ENCODE measurements around the gene DDX24. TPM values are rescaled to one million over a fixed set of nuclear protein-coding genes. Genes with fewer than 3 reads are reported as not detected.
A peak's percentile ranks its signal among the peaks of the same experiment; 100 is the strongest.

The DDX24 gene
- total RNA-seq, 1 experiment from 2014 or later: 40.4 TPM

DNA sequence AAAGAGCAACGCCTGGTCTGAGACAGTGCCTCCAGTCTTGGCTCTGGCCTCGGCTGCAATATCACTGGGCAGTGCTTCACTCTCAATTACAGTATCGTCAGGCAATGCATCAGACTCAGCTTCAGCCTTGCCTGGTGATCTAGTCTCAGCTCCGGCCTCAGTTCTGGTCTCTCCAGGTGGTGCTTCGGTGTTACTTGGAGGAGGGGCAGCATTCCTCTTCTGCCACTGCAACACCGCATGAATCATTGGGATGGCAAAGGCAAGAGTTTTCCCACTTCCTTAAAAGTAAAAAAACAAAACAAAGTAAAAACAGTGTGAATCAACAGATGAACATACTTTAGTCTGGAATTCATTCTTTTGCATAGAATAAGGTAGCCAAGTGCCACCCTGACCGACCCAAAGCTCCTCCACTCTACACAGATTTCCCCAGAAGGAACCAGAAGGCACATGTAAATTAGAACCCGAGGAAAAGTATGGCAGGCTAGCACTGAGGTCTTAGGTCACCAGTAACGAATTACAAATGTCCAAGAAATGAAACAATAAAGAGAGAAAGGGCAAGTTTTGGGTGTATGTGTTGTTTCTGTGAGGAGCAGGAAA, 18.6 kb downstream of the DDX24 start:
- Histone ChIP-seq H4K20me1 (ENCODE audit: insufficient read depth) (no peaks in the 10 kb centered on the region), H3K27ac (peak overlapping the region; percentile 37; the same call in 1 of the 2 replicates), H3K4me3 (no peak overlapping the region), H3K27me3 (ENCODE audit: insufficient read depth, low read depth) (no peaks in the 10 kb centered on the region), H3K79me2 (ENCODE audit: low read depth) (peaks cover 21% of the 10 kb centered on the region), H3K36me3 (ENCODE audit: low read depth) (0 out of 2 replicates have a peak, but pooled peaks cover 3% of the 10 kb centered on the region), H3K9me3 (ENCODE audit: insufficient read depth, low read depth) (no peaks in the 10 kb centered on the region), H3K4me1 (replicated peaks; ENCODE audit: insufficient read depth) (peaks cover 10% of the 10 kb centered on the region; the same call in 1 of the 2 replicates), H3F3A (ENCODE audit: insufficient read depth, low read depth) (no peaks in the 10 kb centered on the region), H3K9me2 (ENCODE audit: insufficient read depth) (no peaks in the 10 kb centered on the region), H3K4me2 (no peak overlapping the region; the same call in 1 of the 2 replicates), H2AFZ (no peak overlapping the region)
- DNase-seq: peak in 1 of 2 experiments; percentile 31
- POLR2A ChIA-PET (ENCODE audit: unreplicated experiment): no interaction called here
- CTCF ChIA-PET: no interaction called here
- intact Hi-C loops (cut with micrococcal nuclease; ENCODE audit: unreplicated experiment): no loop called here
- no TSS peak for BruUV-seq (replicated peaks)
- TF ChIP-seq, protein P1, sequence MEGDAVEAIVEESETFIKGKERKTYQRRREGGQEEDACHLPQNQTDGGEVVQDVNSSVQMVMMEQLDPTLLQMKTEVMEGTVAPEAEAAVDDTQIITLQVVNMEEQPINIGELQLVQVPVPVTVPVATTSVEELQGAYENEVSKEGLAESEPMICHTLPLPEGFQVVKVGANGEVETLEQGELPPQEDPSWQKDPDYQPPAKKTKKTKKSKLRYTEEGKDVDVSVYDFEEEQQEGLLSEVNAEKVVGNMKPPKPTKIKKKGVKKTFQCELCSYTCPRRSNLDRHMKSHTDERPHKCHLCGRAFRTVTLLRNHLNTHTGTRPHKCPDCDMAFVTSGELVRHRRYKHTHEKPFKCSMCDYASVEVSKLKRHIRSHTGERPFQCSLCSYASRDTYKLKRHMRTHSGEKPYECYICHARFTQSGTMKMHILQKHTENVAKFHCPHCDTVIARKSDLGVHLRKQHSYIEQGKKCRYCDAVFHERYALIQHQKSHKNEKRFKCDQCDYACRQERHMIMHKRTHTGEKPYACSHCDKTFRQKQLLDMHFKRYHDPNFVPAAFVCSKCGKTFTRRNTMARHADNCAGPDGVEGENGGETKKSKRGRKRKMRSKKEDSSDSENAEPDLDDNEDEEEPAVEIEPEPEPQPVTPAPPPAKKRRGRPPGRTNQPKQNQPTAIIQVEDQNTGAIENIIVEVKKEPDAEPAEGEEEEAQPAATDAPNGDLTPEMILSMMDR (conservative IDR thresholded peaks at IDR 0.05): no peak
- TF ChIP-seq EZH2 (IDR thresholded peaks at IDR 0.05; ENCODE audit: low read depth): no peak

DNA sequence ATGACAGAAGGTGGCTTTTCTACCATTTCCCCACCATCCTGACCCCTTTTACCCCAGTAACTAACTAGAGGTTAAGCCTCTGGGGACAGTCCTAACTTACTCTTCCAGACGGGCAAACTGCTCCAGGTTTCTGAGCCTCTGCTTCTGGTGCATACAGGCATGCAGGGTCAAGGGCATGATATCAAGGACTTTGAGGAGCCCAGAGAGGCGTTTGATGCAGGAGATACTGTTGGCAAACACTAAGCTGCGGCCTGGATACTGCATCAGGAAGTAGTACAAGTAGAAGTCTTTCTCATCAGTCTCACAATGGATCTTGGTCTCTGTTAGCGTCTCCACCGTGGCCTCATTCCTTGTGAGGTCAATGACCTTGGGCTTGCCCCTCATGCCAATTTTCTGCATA, 21.0 kb downstream of the DDX24 start:
- Histone ChIP-seq H3K79me2 (ENCODE audit: low read depth) (peaks cover 8% of the 10 kb centered on the region), H2AFZ (no peak overlapping the region), H3K27ac (no peak overlapping the region), H4K20me1 (ENCODE audit: insufficient read depth) (no peaks in the 10 kb centered on the region), H3K4me3 (no peak overlapping the region), H3K4me2 (no peak overlapping the region), H3K4me1 (replicated peaks; ENCODE audit: insufficient read depth) (no peaks in the 10 kb centered on the region), H3K9me2 (ENCODE audit: insufficient read depth) (no peaks in the 10 kb centered on the region), H3K27me3 (ENCODE audit: insufficient read depth, low read depth) (no peaks in the 10 kb centered on the region), H3F3A (ENCODE audit: insufficient read depth, low read depth) (no peaks in the 10 kb centered on the region), H3K9me3 (ENCODE audit: insufficient read depth, low read depth) (no peaks in the 10 kb centered on the region), H3K36me3 (ENCODE audit: low read depth) (0 out of 2 replicates have a peak, but pooled peaks cover 3% of the 10 kb centered on the region)
- TF ChIP-seq EZH2 (IDR thresholded peaks at IDR 0.05; ENCODE audit: low read depth): no peak
- TF ChIP-seq, protein P1 (conservative IDR thresholded peaks at IDR 0.05): no peak
- POLR2A ChIA-PET (ENCODE audit: unreplicated experiment): no interaction called here
- CTCF ChIA-PET: no interaction called here
- intact Hi-C loops (cut with micrococcal nuclease; ENCODE audit: unreplicated experiment): no loop called here
- BruUV-seq (replicated peaks): no TSS peak
- no peak for DNase-seq

DNA sequence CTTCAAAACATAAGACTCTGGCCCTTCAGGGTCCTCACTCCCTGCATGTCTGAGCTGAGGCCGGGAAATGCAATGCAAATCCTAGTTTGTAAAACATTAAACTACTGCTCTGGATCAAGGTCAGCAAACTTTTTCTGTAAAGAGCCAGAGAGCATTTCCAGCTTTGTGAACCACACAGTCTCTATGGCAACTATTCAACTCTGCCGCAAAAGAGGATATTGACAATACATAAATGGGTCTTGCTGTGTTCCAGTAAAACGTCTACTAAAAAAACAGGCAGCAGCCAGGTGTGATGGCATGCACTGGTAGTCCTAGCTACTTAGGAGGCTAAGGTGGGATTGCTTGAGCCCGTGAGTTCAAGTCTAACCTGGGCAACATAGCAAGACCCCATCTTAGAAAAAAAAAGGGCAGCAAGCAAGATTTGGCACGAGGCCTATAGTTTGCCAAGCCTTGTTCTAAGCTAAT, 22.3 kb downstream of the DDX24 start:
- H3K9me2 ChIP-seq (ENCODE audit: insufficient read depth): no peaks in the 10 kb centered on the region
- no peaks in the 10 kb centered on the region for H4K20me1 ChIP-seq (ENCODE audit: insufficient read depth)
- no peaks in the 10 kb centered on the region for H3F3A ChIP-seq (ENCODE audit: insufficient read depth, low read depth)
- no peaks in the 10 kb centered on the region for H3K9me3 ChIP-seq (ENCODE audit: insufficient read depth, low read depth)
- POLR2A ChIA-PET (ENCODE audit: unreplicated experiment): no interaction called here
- no peak overlapping the region for H3K4me3 ChIP-seq
- CTCF ChIA-PET: no interaction called here
- H2AFZ ChIP-seq: no peak overlapping the region
- no peak overlapping the region for H3K4me2 ChIP-seq
- no peaks in the 10 kb centered on the region for H3K27me3 ChIP-seq (ENCODE audit: insufficient read depth, low read depth)
- no peaks in the 10 kb centered on the region for H3K4me1 ChIP-seq (replicated peaks; ENCODE audit: insufficient read depth)
- TF ChIP-seq, protein P1 (conservative IDR thresholded peaks at IDR 0.05): no peak
- no peak for TF ChIP-seq EZH2 (IDR thresholded peaks at IDR 0.05; ENCODE audit: low read depth)
- no peak for DNase-seq
- no peak overlapping the region for H3K27ac ChIP-seq
- 0 out of 2 replicates have a peak, but pooled peaks cover 3% of the 10 kb centered on the region for H3K36me3 ChIP-seq (ENCODE audit: low read depth)
- intact Hi-C loops (cut with micrococcal nuclease; ENCODE audit: unreplicated experiment): no loop called here
- H3K79me2 ChIP-seq (ENCODE audit: low read depth): peaks cover 4% of the 10 kb centered on the region; the same call in 1 of the 2 replicates
- BruUV-seq (replicated peaks): no TSS peak
